ENCODE measurements around the gene FTCDNL1.
A peak's percentile ranks its signal among the peaks of the same experiment; 100 is the strongest.

The FTCDNL1 gene

GRCh38 chr2:199810422-199811171, 40.4 kb downstream of the FTCDNL1 start:
- Histone ChIP-seq H3K36me3 (ENCODE audit: control insufficient read depth, insufficient read depth, low read length, severe bottlenecking) (no peaks in the 10 kb centered on the region), H3K9me3 (ENCODE audit: control insufficient read depth, low read length) (no peaks in the 10 kb centered on the region), H3K9ac (ENCODE audit: low read length) (peak overlapping the region; percentile 56), H3K4me1 (ENCODE audit: control insufficient read depth, insufficient read depth, low read length) (peaks cover 31% of the 10 kb centered on the region), H3K4me3 (ENCODE audit: low read length) (peak overlapping the region; percentile 66), H3K27me3 (replicated peaks; ENCODE audit: control insufficient read depth, insufficient read depth, low read length) (no peaks in the 10 kb centered on the region)
- peak; percentile 75 for DNase-seq (ENCODE audit: low read depth)

- Histone ChIP-seq H3K4me3 (ENCODE audit: low read length) (no peak overlapping the region), H3K9ac (ENCODE audit: low read length) (no peak overlapping the region), H3K36me3 (ENCODE audit: control insufficient read depth, insufficient read depth, low read length, severe bottlenecking) (no peaks in the 10 kb centered on the region), H3K4me1 (ENCODE audit: control insufficient read depth, insufficient read depth, low read length) (peaks cover 31% of the 10 kb centered on the region), H3K27me3 (replicated peaks; ENCODE audit: control insufficient read depth, insufficient read depth, low read length) (peaks cover 4% of the 10 kb centered on the region), H3K9me3 (ENCODE audit: control insufficient read depth, low read length) (no peaks in the 10 kb centered on the region)
- DNase-seq (ENCODE audit: low read depth) = no peak
Measured at GRCh38 chr2:199807966-199808365, 43.0 kb downstream of the FTCDNL1 start.

- H3K4me3 ChIP-seq (ENCODE audit: low read length) = no peak overlapping the region
- no peaks in the 10 kb centered on the region for H3K9me3 ChIP-seq (ENCODE audit: control insufficient read depth, low read length)
- H3K27me3 ChIP-seq (replicated peaks; ENCODE audit: control insufficient read depth, insufficient read depth, low read length) = peaks cover 4% of the 10 kb centered on the region
- H3K4me1 ChIP-seq (ENCODE audit: control insufficient read depth, insufficient read depth, low read length) = peaks cover 25% of the 10 kb centered on the region
- peak; percentile 51 for DNase-seq (ENCODE audit: low read depth)
- no peaks in the 10 kb centered on the region for H3K36me3 ChIP-seq (ENCODE audit: control insufficient read depth, insufficient read depth, low read length, severe bottlenecking)
- no peak overlapping the region for H3K9ac ChIP-seq (ENCODE audit: low read length)
Measured at GRCh38 chr2:199806179-199806578, 44.8 kb downstream of the FTCDNL1 start.

GRCh38 chr2:199804831-199805230, 46.2 kb downstream of the FTCDNL1 start:
- no peak for DNase-seq (ENCODE audit: low read depth)
- no peaks in the 10 kb centered on the region for H3K36me3 ChIP-seq (ENCODE audit: control insufficient read depth, insufficient read depth, low read length, severe bottlenecking)
- no peak overlapping the region for H3K9ac ChIP-seq (ENCODE audit: low read length)
- peaks cover 12% of the 10 kb centered on the region for H3K4me1 ChIP-seq (ENCODE audit: control insufficient read depth, insufficient read depth, low read length)
- H3K27me3 ChIP-seq (replicated peaks; ENCODE audit: control insufficient read depth, insufficient read depth, low read length) = peaks cover 4% of the 10 kb centered on the region
- no peak overlapping the region for H3K4me3 ChIP-seq (ENCODE audit: low read length)
- H3K9me3 ChIP-seq (ENCODE audit: control insufficient read depth, low read length) = no peaks in the 10 kb centered on the region

GRCh38 chr2:199798831-199799580, 52.0 kb downstream of the FTCDNL1 start:
- Histone ChIP-seq H3K9ac (ENCODE audit: low read length) (no peak overlapping the region), H3K9me3 (ENCODE audit: control insufficient read depth, low read length) (no peaks in the 10 kb centered on the region), H3K4me3 (ENCODE audit: low read length) (no peak overlapping the region), H3K36me3 (ENCODE audit: control insufficient read depth, insufficient read depth, low read length, severe bottlenecking) (no peaks in the 10 kb centered on the region), H3K27me3 (replicated peaks; ENCODE audit: control insufficient read depth, insufficient read depth, low read length) (no peaks in the 10 kb centered on the region), H3K4me1 (ENCODE audit: control insufficient read depth, insufficient read depth, low read length) (no peaks in the 10 kb centered on the region)
- peak; percentile 53 for DNase-seq (ENCODE audit: low read depth)

GRCh38 chr2:199797431-199798403, 53.3 kb downstream of the FTCDNL1 start:
- H3K4me1 ChIP-seq (ENCODE audit: control insufficient read depth, insufficient read depth, low read length) = no peaks in the 10 kb centered on the region
- no peaks in the 10 kb centered on the region for H3K36me3 ChIP-seq (ENCODE audit: control insufficient read depth, insufficient read depth, low read length, severe bottlenecking)
- no peaks in the 10 kb centered on the region for H3K9me3 ChIP-seq (ENCODE audit: control insufficient read depth, low read length)
- H3K4me3 ChIP-seq (ENCODE audit: low read length) = no peak overlapping the region
- H3K27me3 ChIP-seq (replicated peaks; ENCODE audit: control insufficient read depth, insufficient read depth, low read length) = no peaks in the 10 kb centered on the region
- no peak overlapping the region for H3K9ac ChIP-seq (ENCODE audit: low read length)
- DNase-seq (ENCODE audit: low read depth) = no peak

- H3K9ac ChIP-seq (ENCODE audit: low read length) = no peak overlapping the region
- no peaks in the 10 kb centered on the region for H3K36me3 ChIP-seq (ENCODE audit: control insufficient read depth, insufficient read depth, low read length, severe bottlenecking)
- H3K4me1 ChIP-seq (ENCODE audit: control insufficient read depth, insufficient read depth, low read length) = no peaks in the 10 kb centered on the region
- no peak overlapping the region for H3K4me3 ChIP-seq (ENCODE audit: low read length)
- DNase-seq (ENCODE audit: low read depth) = no peak
- no peaks in the 10 kb centered on the region for H3K27me3 ChIP-seq (replicated peaks; ENCODE audit: control insufficient read depth, insufficient read depth, low read length)
- no peaks in the 10 kb centered on the region for H3K9me3 ChIP-seq (ENCODE audit: control insufficient read depth, low read length)
Measured at GRCh38 chr2:199792381-199792780, 58.6 kb downstream of the FTCDNL1 start.

GRCh38 chr2:199791326-199791725, 59.7 kb downstream of the FTCDNL1 start:
- no peaks in the 10 kb centered on the region for H3K27me3 ChIP-seq (replicated peaks; ENCODE audit: control insufficient read depth, insufficient read depth, low read length)
- no peaks in the 10 kb centered on the region for H3K9me3 ChIP-seq (ENCODE audit: control insufficient read depth, low read length)
- H3K4me1 ChIP-seq (ENCODE audit: control insufficient read depth, insufficient read depth, low read length) = no peaks in the 10 kb centered on the region
- DNase-seq (ENCODE audit: low read depth) = no peak
- H3K9ac ChIP-seq (ENCODE audit: low read length) = no peak overlapping the region
- no peak overlapping the region for H3K4me3 ChIP-seq (ENCODE audit: low read length)
- H3K36me3 ChIP-seq (ENCODE audit: control insufficient read depth, insufficient read depth, low read length, severe bottlenecking) = no peaks in the 10 kb centered on the region

- no peaks in the 10 kb centered on the region for H3K9me3 ChIP-seq (ENCODE audit: control insufficient read depth, low read length)
- H3K9ac ChIP-seq (ENCODE audit: low read length) = no peak overlapping the region
- H3K27me3 ChIP-seq (replicated peaks; ENCODE audit: control insufficient read depth, insufficient read depth, low read length) = no peaks in the 10 kb centered on the region
- no peaks in the 10 kb centered on the region for H3K4me1 ChIP-seq (ENCODE audit: control insufficient read depth, insufficient read depth, low read length)
- no peak overlapping the region for H3K4me3 ChIP-seq (ENCODE audit: low read length)
- no peaks in the 10 kb centered on the region for H3K36me3 ChIP-seq (ENCODE audit: control insufficient read depth, insufficient read depth, low read length, severe bottlenecking)
- DNase-seq (ENCODE audit: low read depth) = no peak
Measured at GRCh38 chr2:199784512-199784911, 66.5 kb downstream of the FTCDNL1 start.

- DNase-seq (ENCODE audit: low read depth) = no peak
- Histone ChIP-seq H3K27me3 (replicated peaks; ENCODE audit: control insufficient read depth, insufficient read depth, low read length) (no peaks in the 10 kb centered on the region), H3K9me3 (ENCODE audit: control insufficient read depth, low read length) (no peaks in the 10 kb centered on the region), H3K4me3 (ENCODE audit: low read length) (no peak overlapping the region), H3K9ac (ENCODE audit: low read length) (no peak overlapping the region), H3K4me1 (ENCODE audit: control insufficient read depth, insufficient read depth, low read length) (peaks cover 6% of the 10 kb centered on the region), H3K36me3 (ENCODE audit: control insufficient read depth, insufficient read depth, low read length, severe bottlenecking) (no peaks in the 10 kb centered on the region)
Measured at GRCh38 chr2:199779589-199779988, 71.4 kb downstream of the FTCDNL1 start.

- Histone ChIP-seq H3K36me3 (ENCODE audit: control insufficient read depth, insufficient read depth, low read length, severe bottlenecking) (no peaks in the 10 kb centered on the region), H3K9ac (ENCODE audit: low read length) (no peak overlapping the region), H3K27me3 (replicated peaks; ENCODE audit: control insufficient read depth, insufficient read depth, low read length) (no peaks in the 10 kb centered on the region), H3K4me3 (ENCODE audit: low read length) (no peak overlapping the region), H3K9me3 (ENCODE audit: control insufficient read depth, low read length) (no peaks in the 10 kb centered on the region), H3K4me1 (ENCODE audit: control insufficient read depth, insufficient read depth, low read length) (peaks cover 6% of the 10 kb centered on the region)
- no peak for DNase-seq (ENCODE audit: low read depth)
Measured at GRCh38 chr2:199778655-199779054, 72.3 kb downstream of the FTCDNL1 start.
